HEK293 (cell line): ENCODE results near the gene MAGI2.

ENCODE experiments used
- CTCF ChIP-seq: fragments of 450-650 bp; formaldehyde crosslinking; IDR thresholded peaks from 2 replicates; pipeline ENCODE4 v1.5.1; 2016; ENCODE audit warnings: missing biosample characterization, missing genetic modification characterization
- YY1 ChIP-seq: fragments of 450-650 bp; formaldehyde crosslinking; IDR thresholded peaks from 2 replicates; pipeline ENCODE4 v1.5.1; 2018; ENCODE audit warnings: missing biosample characterization, missing genetic modification characterization
- ZBTB10 ChIP-seq: fragments of 450-650 bp; formaldehyde crosslinking; IDR thresholded peaks from 2 replicates; pipeline ENCODE4 v1.5.1; 2016; ENCODE audit warnings: missing biosample characterization, missing genetic modification characterization
- ZNF248 ChIP-seq: fragments of 450-650 bp; formaldehyde crosslinking; IDR thresholded peaks from 2 replicates; pipeline ENCODE4 v1.5.1; 2017; ENCODE audit warnings: missing biosample characterization, missing genetic modification characterization
- ZNF302 ChIP-seq: fragments of 450-650 bp; formaldehyde crosslinking; IDR thresholded peaks from 2 replicates; pipeline ENCODE4 v1.5.1; 2016; ENCODE audit warnings: missing biosample characterization, missing genetic modification characterization, low read depth
- ZNF398 ChIP-seq: fragments of 450-650 bp; formaldehyde crosslinking; IDR thresholded peaks from 2 replicates; pipeline ENCODE4 v1.5.1; 2017; ENCODE audit warnings: missing biosample characterization, missing genetic modification characterization
- ZNF416 ChIP-seq: fragments of 450-650 bp; formaldehyde crosslinking; IDR thresholded peaks from 2 replicates; pipeline ENCODE4 v1.5.1; 2016; ENCODE audit warnings: missing biosample characterization, missing genetic modification characterization

GRCh38 chr7:78607099-78607498, 846.4 kb downstream of the MAGI2 start:
- no peak for TF ChIP-seq ZNF398 (tag by site-specific recombination)
- TF ChIP-seq ZNF416 (tag by site-specific recombination) = no peak
- no peak for TF ChIP-seq CTCF (tag by site-specific recombination)
- TF ChIP-seq YY1 (tag by site-specific recombination) = no peak
- no peak for TF ChIP-seq ZBTB10
- TF ChIP-seq ZNF302 (tag by site-specific recombination) = no peak
- no peak for TF ChIP-seq ZNF248 (tag by site-specific recombination)
